Activated T-cell treated with anti-CD3 and anti-CD28 coated beads for 1 hour (primary cell): ENCODE measurements around the gene MON1B.
"Not testable (repeated sequence)": the region's sequence is repeated elsewhere in the genome, so short reads cannot be mapped to it uniquely, and the experiment has no call there.

ENCODE experiments used
- DNase-seq: peaks from one replicate; pipeline ENCODE4 v3.0.0-alpha.2; 2020; ENCODE audit warnings: low read depth

MON1B gene

DNA sequence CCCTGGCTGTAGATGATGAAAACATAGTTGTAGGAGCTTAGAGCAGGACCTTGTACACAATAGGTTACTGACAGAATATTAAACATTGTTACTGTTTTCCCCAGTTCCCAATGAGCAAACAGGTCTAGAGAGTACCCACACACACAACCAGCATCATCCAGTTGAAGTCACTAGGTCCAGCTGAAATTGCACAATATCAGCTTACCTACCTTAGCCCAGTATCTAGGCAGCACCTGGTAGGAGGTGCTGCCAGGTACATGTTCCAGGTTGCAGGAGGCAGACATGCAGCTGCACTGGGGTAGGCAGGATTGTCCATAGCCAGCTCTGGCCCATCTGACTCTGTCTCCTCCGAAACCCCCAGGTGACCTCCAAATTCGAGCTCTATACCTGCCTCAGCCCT lies 6.8 kb downstream of the MON1B start:
- no peak for DNase-seq

DNA sequence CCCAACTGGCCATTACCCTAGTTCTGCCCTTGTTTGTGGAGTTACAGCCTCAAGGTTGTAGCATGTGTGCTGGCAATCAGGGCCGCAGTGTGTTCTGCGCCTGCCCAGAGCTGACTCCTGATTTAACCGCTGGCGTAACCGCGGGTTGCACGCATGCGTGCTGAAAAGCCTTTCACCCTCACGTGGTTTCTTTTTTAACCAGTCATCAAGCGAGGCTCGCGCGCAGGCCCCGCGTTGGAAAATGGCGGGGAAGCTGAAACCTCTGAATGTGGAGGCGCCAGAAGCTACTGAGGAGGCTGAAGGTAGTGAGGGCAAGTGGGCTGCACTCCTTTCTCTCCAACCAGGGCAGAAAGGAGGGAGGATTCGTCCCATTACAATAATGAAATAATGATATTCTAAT lies 8.2 kb downstream of the MON1B start, which contains the start of gene SYCE1L:
Gene SYCE1L (plus strand): TSS at position 198 of the 400 bp plus-strand sequence. CDS start 44 bp downstream, at position 242.
- no peak for DNase-seq

DNA sequence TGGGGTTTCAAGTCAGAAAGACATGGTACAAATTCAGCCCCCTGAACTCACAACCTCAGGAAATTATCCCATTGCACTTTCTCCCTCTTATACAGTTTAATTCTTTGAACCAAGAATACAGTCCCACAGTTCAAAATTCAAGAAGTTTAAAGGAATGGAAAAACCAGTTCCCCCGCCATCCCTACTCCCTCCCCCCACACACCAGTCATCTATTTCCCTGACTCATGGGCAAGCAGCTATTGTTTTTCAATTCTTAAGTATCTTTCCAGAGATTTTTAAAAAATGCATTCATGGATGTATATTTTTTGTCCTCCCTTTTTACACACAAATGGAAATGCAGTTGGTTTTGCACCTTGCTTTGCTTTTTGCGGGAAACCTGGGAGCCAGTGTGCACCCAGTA lies 15.5 kb downstream of the MON1B start:
- no peak for DNase-seq

DNA sequence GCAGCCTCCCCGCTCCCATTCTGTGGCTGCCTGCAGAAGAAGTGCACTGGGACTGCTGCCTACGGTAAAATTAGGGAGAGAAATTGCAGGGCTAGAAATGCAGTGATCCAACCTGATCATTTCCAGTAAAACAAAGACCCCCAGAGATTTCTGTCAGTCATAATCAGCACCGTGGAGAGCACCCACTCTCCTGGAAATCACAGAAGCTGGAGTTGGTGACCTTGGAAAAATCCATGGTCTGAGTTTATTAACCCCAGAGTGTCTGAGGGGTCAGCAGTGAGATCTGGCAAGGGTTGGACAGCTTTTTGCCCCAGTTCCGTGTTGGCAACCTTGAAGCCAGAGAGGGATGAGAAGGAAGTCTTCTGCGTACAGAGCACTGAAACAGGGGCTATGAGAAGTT lies 16.0 kb downstream of the MON1B start:
- DNase-seq, result no peak

DNA sequence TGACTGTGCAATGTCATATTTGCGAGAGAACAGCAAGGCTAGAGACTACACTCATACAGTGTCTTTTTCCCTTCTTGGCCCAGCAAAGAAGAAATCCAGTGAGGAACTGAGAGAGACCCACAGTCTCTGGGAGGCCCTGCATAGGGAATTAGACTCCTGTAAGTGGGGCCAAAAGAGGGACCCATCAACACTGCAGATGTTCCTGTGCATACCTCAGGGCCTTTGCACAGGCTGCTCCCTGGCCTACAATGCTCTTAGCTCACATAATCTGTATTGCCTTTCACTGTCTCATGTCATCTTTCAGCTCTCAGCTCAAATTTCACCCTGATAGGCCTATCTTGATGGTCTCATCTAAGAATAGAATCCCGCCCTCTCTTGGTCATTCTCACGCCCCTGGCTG lies 17.4 kb downstream of the MON1B start:
- DNase-seq, result no peak

DNA sequence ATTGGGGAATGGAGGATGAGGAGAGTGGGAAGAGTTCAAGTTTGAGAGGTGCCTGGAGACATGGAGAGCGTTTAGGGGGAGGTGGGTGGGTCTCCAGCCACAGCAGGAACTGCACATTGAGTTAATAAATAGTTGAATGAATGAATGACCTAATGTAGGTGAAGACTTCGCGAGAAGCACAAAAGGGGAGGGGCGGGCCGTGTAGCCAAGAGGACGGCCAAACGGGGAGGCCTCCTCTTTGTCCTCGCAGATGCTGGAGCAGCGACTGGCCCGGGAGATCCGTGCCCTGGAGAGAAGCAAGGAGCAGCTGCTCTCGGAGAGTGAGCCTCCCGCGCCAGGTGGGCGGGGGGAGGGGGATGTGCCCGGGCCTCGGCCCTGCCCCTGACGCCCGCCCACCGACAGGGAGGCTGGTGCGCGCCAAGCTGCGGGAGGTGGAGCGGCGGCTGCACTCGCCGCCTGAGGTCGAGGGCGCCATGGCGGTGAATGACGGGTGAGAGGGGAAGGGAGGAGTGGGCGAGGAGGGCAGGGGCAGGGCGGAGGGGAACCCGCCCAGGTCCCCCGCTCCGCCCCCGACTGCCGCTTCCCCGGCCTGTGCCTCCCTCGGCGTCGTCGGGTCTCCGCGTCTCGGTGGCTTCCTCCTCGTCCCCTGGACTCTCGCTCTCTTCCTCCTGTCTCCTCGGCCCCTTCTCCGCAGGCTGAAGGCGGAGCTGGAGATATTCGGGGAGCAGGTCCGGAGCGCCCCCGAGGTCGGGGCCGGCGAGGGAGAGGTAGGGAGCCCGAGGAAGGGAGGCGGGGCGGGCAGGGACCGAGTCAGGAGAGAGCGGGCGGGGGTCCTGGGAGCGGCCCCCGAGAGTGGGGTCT lies 21.1 kb downstream of the MON1B start:
- DNase-seq, result peak; percentile 59

DNA sequence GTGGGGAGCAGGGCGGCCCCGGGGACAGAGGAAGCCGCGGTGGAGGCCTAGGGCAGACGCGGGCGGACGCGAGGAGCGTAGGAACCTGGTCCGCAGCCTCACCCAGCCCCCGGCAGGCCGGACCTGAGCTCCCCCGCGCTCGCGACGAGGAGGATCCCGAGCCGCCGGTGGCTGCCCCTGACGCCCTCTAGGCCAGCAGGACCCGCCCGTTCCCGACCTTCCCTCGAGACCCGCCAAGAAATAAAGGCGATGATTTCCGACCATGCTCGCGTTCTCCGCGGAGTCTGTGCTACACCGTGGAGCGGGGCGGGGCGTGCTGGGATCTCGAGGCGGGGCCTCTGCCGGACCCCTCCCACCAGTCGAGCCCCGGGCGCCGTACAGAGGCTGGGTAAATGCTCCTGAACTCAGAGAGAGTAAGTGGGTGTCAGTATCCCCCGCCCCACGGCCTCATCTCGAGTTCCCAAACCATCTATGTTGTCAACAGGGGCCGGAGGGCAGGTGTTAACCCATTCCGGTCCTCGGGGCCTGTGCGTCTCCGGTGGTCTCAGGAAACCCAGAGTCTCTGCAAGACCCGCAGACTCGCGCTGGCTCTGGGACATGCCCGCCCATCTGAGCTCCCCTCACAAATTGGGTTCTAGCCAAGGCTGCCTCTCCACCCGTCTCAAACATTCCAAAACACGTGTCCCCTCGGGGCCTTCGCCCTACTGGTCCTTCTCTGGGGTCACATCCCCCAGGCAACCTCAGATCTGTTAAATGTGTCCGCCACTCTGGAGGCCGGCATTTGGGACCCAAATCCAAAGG lies 22.0 kb downstream of the MON1B start:
- DNase-seq, result peak; percentile 69

DNA sequence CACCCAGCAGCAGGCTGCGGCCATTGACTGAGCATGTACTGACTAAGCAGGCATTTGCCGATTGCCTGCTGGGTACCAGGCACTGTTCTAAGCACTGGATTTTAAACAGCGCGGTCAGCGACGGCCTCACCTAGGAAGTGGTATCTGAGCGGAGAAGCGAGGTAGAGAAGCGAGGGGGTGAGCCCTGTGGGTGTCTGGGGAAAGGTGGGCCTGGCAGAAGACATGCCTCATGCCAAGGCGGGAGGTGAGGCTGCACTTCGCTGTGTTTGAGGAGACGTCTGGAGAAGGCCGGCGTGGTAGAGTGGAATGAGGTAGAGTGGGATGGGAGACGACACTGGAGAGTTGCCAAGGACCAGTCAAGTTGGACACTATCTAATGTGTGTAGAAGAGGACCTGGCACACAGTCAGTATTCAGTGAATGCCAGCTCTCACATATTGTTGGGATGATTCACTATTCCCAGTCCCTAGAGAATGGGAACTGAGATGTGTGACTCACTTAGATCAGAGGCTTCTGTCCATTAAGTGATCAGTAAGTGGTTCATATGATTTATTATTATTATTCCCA lies 22.6 kb downstream of the MON1B start:
- DNase-seq, result no peak

DNA sequence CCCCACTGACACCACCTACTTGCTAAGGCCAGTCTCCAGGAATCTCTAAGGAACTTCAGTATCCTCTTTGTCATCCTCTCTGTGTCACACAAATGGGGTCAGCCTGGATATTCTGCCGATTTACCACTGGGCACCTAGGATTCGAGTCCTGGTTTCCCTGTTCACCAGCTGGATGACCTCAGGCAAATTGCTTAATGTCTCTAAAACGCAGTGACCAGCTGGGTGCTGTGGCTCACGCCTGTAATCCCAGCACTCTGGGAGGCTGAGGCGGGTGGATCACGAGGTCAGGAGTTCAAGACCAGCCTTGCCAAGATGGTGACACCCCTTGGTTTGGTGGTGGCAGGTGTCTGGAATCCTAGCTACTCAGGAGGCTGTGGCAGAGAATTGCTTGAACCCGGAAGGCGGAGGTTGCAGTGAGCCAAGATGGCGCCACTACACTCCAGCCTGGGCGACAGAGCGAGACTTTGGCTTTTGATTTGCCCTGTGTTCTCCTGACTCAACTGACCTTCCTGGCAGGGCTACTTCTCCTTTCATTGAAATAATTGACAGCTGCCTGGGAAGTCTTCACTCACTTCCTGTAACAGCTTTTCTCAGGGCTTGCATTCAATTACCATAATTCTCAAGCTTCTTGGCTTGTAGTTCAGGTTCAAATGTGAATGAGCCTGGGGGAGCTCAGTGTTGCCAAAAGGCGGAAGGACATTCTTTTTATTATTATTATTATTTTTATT lies 23.6 kb downstream of the MON1B start:
- DNase-seq, result no peak

DNA sequence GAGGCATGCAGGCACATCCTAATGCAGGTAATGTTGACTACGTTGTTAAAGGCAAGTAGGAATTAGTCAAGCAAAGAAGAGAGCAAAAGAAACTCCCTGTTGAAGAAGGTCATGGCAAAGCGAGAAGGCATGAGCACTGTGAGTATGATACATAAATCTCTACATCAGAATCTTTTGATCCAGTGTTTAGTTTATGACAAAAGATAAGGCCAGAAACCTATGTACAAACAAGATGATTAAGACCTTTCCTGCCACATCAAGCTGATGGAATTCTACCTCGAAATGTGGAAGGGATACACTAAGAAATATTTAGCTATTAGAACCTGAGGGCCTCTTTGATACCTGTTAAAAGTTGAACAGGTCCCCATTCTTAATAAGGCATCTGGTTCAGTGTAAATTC lies 28.4 kb downstream of the MON1B start:
- DNase-seq, result no peak

DNA sequence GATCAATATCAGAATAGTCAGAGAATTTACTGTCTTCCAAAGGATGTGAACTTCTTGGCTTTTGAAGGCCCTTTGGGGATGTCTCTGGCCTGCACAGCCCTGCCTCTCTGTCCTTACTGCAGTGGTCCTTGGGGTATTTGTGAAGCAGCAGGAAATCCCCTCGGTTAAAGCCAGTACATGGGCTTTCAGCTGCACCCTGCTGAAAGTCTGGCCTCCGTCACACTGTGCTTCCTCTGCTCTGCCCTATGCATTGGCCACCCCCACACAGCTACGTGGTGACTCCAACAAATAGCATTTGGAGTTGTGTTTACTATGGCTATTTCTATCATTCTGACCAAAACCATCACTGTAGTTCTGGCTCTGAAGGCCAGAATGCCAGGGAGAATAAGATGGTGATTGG lies 29.4 kb downstream of the MON1B start:
- DNase-seq, result no peak

DNA sequence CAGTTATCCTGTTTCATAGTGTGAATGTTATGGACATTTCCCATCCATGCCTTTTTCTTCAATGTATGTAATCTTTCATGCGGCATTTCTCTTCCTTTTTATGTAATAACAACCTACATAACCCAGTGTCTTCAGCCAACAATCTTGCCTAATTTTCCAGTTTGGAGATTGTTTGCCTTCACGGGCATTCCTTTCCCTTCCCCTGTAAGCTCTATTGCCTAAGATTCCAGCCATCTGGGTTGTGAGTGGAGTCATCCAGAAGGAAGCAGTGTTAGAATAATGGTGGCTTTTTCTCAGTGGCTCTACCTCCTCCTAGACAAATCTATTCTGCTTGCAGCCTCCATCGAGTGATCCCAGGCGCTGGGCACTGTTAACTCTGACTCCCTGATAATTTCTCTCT lies 30.5 kb downstream of the MON1B start:
- DNase-seq, result no peak

DNA sequence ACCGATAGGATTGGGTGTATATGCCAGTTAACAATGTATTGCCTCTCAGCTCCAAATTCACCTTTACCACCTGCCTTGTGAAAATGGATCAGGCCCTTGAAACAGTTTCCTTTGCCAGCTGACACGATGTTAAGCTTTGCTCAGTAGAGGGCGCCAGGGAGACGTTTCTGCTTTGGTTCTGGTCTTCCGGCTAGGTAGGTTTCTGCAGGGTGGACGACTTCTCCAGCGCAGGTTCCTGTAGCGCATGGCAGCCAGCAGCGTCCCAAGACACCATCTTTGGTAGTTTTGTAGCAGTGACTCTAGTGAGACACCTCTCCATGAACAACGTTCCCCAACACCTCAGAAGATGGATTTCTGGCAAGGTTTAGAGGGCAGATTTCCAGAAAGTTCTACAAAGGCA lies 32.2 kb downstream of the MON1B start:
- no peak for DNase-seq

DNA sequence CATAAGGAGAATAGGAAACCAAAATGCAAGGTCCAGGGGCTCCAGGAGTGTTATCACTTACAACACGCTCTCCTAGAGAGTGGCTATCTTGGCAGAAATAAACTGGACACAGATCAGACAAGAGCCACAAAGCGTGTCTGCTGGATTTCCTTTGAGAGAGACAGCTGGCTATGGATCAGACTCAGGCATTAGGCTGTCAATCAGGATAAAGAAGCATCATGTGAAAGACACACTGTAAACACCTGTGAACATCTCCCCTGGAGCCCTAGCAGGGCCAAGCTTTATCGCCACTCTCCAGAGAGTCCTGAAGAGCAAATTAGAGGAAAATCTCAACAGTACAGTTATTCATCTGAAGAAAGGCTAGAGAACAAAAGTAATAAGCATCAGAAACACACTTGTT lies 34.2 kb downstream of the MON1B start:
- DNase-seq, result no peak

DNA sequence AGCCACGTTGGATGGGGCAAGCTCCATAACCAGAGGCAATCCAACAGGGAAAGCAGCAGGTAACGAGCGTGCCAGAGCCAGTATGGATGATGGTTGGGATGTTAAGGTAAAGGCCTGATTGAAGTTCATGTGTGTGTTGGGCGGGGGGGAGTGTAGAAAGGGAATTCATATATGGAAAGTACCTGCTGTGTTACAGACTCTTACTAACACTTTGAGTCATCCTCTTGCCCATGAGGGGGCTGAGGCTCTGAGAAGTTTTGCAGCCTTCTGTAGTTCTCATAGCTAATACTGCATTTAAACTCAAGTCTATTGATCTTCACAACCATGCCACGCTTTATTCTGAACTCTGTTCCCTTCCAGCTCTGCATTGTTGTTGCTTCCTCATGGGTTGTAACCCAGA lies 36.8 kb downstream of the MON1B start:
- no peak for DNase-seq

DNA sequence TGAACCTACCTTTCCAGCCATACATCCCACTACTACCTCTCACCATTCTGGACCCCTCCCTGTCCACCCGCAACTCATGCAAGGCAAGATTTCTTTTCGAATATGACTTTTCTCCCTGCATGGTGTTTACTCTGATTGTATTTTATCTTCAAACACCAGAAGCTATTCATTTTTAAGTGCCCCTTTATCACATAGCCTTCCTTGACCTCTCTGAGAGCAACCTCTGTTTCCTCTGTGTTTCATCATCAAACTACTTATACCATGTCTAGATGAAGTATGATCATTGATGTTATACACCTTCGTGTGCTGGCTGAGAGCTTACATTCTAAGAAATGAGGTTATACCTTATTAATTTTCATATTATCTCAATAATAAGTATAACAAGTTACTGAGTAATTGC lies 40.1 kb downstream of the MON1B start:
- no peak for DNase-seq

DNA sequence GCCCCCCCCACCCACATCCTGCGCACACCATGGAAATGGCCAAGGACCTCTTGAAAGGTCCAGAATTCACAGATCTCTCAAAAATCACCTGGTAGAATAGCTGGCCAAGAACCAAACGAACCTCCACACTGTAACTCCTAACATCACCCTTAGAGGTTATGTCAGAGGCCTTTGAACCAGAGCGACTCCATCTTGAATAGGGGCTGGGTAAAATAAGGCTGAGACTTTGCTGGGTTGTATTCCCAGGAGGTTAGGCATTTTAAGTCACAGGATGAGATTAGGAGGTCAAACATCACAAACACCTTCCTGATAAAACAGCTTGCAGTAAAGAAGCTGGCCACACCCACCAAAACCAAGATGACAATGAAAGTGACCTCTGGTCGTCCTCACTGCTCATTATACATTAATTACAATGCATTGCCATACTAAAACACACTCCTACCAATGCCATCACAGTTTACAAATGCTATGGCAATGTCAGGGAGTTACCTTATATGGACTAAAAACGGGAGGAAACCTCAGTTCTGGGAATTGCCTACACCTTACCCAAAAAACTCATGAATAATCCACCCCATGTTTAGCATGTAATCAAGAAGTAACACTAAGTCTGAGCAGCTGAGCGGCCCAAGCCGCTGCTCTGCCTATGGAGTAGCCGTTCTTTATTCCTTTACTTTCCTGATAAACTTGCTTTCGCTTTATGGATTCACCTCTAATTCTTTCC lies 43.0 kb downstream of the MON1B start:
- no peak for DNase-seq

DNA sequence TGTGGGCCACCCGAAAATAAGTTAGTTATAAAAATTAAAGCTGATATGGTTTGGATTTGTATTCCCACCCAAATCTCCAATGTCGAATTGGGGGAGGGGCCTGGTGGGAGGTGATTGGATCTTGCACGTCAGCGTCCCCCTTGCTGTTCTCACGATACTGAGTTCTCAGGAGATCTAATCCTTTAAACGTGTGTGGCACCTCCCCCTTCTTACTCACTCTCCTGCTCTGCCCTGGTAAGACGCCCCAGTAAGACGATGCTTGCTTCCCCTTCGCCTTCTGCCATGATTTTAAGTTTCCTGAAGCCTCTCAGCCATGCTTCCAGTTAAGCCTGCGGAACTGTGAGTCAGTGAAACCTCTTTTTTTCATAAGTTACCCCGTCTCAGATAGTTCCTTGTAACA lies 43.6 kb downstream of the MON1B start:
- DNase-seq, result no peak

DNA sequence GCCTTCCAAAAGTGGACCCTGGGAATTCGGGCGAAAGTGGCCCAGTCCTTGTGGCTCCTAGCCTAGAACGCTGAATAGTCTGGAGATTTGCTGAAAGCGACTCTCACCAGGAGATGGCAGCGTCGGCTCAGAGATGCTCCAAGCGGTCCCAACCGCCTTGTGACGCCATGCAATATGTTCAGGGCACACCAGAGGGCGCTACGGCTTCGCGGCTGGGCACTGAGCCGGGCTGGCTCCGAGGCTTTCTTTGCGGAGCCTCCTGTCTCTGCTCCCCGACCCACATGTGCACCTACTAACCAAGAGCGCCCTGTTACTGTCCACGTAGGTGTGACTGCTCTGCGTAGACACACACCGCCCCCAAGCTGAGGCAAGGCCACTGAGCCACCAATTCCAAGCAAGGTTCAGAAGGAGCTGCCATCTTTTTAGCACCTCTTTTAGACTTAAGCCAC lies 45.1 kb downstream of the MON1B start:
- peak; percentile 77 for DNase-seq

DNA sequence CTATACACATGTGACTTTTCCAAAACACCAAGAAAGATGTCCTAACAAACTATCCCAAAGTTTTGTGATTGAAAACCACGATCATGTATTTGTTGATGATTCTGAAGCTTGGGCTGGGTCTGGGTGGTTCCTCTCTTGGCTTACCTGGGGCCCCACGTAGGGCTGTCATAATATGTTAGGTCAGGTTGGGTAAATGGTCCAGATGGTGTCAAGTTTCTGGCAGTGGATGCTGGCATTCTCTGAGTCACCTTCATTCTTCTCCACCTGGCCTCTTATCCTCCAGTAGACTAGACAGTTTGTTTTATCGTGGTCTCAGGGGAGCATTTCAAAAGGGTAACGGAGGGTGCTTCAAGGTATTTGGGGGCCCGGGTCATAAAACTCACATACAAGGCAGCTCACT lies 47.6 kb downstream of the MON1B start:
- DNase-seq, result no peak

DNA sequence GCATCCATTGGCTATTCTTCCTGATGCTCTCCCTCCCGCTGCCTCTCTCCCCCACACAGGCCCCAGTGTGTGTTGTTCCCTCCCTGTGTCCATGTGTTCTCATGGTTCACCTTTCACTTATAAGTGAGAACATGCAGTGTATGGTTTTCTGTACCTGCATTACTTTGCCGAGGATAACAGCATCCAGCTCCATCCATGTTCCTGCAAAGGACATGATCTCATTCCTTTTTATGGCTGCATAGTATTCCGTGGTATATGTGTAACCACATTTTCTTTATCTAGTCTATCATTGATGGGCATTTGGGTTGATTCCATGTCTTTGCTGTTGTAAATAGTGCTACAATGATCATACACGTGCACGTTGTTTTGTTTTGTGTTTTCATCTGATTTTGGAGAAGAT lies 51.5 kb downstream of the MON1B start:
- DNase-seq, result not testable (repeated sequence)

DNA sequence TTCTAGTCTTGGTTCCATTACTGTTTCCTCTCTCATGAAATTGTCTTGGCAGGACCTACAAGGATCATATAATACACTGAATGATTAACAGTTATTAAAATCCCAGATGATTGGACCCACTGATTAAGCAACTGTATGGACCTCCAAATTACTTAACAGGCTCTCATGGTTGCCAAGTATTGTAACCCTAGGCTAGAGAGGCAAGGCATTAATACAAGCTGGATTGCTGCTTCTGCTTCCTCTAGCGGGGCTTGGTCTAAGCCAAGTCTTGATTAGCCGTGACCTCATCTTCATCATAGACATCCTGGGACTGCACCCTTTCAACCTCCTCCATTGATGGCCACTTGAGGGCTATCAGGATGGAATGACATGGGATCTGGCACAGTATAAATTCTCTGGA lies 55.2 kb downstream of the MON1B start:
- no peak for DNase-seq
